ENCODE data around the gene CELA3A.

DNA sequence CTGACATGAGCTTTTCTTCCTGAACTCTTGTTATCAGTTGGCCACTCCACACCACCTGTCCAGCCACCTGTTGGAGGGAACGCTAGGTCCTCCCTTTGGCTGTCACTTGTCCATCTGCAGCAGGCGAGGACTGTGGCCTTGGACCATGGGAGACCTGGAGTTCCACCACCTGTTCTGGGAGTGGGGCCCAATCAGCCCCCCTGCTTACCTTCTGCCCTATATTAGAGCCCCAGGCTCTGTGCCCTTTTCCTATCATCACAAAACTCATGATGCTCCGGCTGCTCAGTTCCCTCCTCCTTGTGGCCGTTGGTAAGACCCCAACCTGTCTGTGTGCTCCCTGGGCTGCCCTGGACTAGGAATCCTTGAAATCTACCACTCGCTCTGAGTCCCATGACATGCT is at the start of gene CELA3A:
- TF ChIP-seq, protein P1, sequence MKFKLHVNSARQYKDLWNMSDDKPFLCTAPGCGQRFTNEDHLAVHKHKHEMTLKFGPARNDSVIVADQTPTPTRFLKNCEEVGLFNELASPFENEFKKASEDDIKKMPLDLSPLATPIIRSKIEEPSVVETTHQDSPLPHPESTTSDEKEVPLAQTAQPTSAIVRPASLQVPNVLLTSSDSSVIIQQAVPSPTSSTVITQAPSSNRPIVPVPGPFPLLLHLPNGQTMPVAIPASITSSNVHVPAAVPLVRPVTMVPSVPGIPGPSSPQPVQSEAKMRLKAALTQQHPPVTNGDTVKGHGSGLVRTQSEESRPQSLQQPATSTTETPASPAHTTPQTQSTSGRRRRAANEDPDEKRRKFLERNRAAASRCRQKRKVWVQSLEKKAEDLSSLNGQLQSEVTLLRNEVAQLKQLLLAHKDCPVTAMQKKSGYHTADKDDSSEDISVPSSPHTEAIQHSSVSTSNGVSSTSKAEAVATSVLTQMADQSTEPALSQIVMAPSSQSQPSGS (IDR thresholded peaks at IDR 0.05; ENCODE audit: low read length), result no peak
- no peak for TF ChIP-seq CHD4 (IDR thresholded peaks at IDR 0.05)
- TF ChIP-seq, protein P2, sequence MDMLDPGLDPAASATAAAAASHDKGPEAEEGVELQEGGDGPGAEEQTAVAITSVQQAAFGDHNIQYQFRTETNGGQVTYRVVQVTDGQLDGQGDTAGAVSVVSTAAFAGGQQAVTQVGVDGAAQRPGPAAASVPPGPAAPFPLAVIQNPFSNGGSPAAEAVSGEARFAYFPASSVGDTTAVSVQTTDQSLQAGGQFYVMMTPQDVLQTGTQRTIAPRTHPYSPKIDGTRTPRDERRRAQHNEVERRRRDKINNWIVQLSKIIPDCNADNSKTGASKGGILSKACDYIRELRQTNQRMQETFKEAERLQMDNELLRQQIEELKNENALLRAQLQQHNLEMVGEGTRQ (IDR thresholded peaks at IDR 0.05; ENCODE audit: borderline replicate concordance, low read depth, low read length), result no peak
- TF ChIP-seq POLR2AphosphoS5 (IDR thresholded peaks at IDR 0.05; ENCODE audit: low read length), result no peak
- no peak for TF ChIP-seq POLR2A (IDR thresholded peaks at IDR 0.05; ENCODE audit: low read depth, low read length)
- no peak for TF ChIP-seq CTCF (IDR thresholded peaks at IDR 0.05 in 2 of 3, conservative IDR thresholded peaks at IDR 0.05 in 1 of 3; ENCODE audit: control insufficient read depth in 2 of 3, extremely low read depth in 1 of 3, insufficient read depth in 1 of 3, low read depth in 3 of 3, low read length in 3 of 3)
- no peak for TF ChIP-seq HCFC1 (IDR thresholded peaks at IDR 0.05; ENCODE audit: low read length)
- no peak for TF ChIP-seq RFX5 (IDR thresholded peaks at IDR 0.05; ENCODE audit: low read depth, low read length)
- TF ChIP-seq BHLHE40 (IDR thresholded peaks at IDR 0.05; ENCODE audit: borderline replicate concordance in 1 of 2, low read depth in 2 of 2, low read length in 1 of 2), result no peak
- no peak for TF ChIP-seq KAT2A (conservative IDR thresholded peaks at IDR 0.05; ENCODE audit: control insufficient read depth, low read depth, low read length)
- TF ChIP-seq FOXK2 (IDR thresholded peaks at IDR 0.05), result no peak
- no peak for TF ChIP-seq MTA2 (IDR thresholded peaks at IDR 0.05; ENCODE audit: low read depth)
- no peak for TF ChIP-seq PAX8 (IDR thresholded peaks at IDR 0.05)
- no peak for TF ChIP-seq MAX (IDR thresholded peaks at IDR 0.05; ENCODE audit: low read depth, low read length)

All from GM12878 (cell line).